Endothelial cell of umbilical vein (primary cell): ENCODE data around the gene CRYGN. TPM values are rescaled to one million over a fixed set of nuclear protein-coding genes. Genes with fewer than 3 reads are reported as not detected.

Source experiments
- BruUV-seq: library from RNA; stranded (reverse); fragments of 400-500 nt; replicated peaks from 2 replicates; lab custom pipeline; 2021; lab: Mats Ljungman, UMichigan
- CTCF ChIA-PET: fragments of 300-600, 350-600 bp; sonication (Branson Sonifier 250); formaldehyde crosslinking; loops from one replicate; lab custom pipeline; 2021; ENCODE audit warnings: antibody characterized with exemption, inconsistent platforms; lab: Charles Lee
- POLR2A ChIA-PET: fragments of 300-600, 350-600 bp; sonication (Branson Sonifier 250); formaldehyde crosslinking; loops from one replicate; lab custom pipeline; 2021; ENCODE audit warnings: antibody characterized with exemption, inconsistent platforms; lab: Charles Lee
- DNase-seq: peaks from one replicate; pipeline ENCODE4 v3.0.0-alpha.2; 2011; ENCODE audit warnings: low read depth, low spot score
- FAIRE-seq: peaks from 2 replicates; lab custom pipeline; 2011; peaks lifted over from hg19 to GRCh38; lab: Jason Lieb, UNC
- H2AFZ ChIP-seq: 2 replicates; pipeline ENCODE4 v1.6.0; 2012; ENCODE audit warnings: low read depth, low read length, control low read depth, inconsistent platforms
- H3K27ac ChIP-seq: 2 replicates; pipeline ENCODE4 v1.5.1; 2011; ENCODE audit warnings: low read depth, mild to moderate bottlenecking, control low read depth, low read length, moderate library complexity; ENCODE audit not compliant: insufficient read depth
- H3K27me3 ChIP-seq, 2 experiments: 2 replicates each; pipeline versions ENCODE4 v1.6.0 to v1.6.1; 2011; ENCODE audit warnings: low read length in 2 of 2, mixed read lengths in 1 of 2; ENCODE audit not compliant: control insufficient read depth in 2 of 2, insufficient read depth in 2 of 2
- H3K36me3 ChIP-seq, 2 experiments: 2 replicates in 1 of 2; 3 replicates in 1 of 2; pipeline ENCODE4 v1.5.1; 2011; ENCODE audit warnings: low read length in 2 of 2, mild to moderate bottlenecking in 1 of 2, moderate library complexity in 1 of 2; ENCODE audit not compliant: control insufficient read depth in 2 of 2, insufficient read depth in 2 of 2; ENCODE audit errors: extremely low read depth in 1 of 2
- H3K4me1 ChIP-seq: 3 replicates; pipeline ENCODE4 v1.5.1; 2011; ENCODE audit warnings: mild to moderate bottlenecking, low read length; ENCODE audit not compliant: control insufficient read depth, insufficient read depth; ENCODE audit errors: extremely low read depth
- H3K4me2 ChIP-seq: 2 replicates; pipeline ENCODE4 v1.6.1; 2011; ENCODE audit warnings: low read length, control low read depth, mixed read lengths; ENCODE audit not compliant: insufficient read depth
- H3K4me3 ChIP-seq, 3 experiments: fragments of 200-600 bp in 1 of 3; sonication (generic), shearing (Covaris generic) in 1 of 3; replicated peaks in 1 of 3; 2 replicates each; pipeline ENCODE4 v1.5.1; 2011 to 2016; ENCODE audit warnings: control low read depth in 3 of 3, low read length in 3 of 3, mild to moderate bottlenecking in 2 of 3, inconsistent platforms in 1 of 3, low read depth in 1 of 3, moderate library complexity in 1 of 3; ENCODE audit not compliant: insufficient read depth in 1 of 3
- H3K79me2 ChIP-seq: 2 replicates; pipeline ENCODE4 v1.6.0; 2012; ENCODE audit warnings: low read length, inconsistent platforms; ENCODE audit not compliant: control insufficient read depth, insufficient read depth
- H3K9ac ChIP-seq: replicated peaks from 2 replicates; pipeline ENCODE3; 2011; ENCODE audit warnings: low read length, control low read depth; ENCODE audit not compliant: insufficient read depth; ENCODE audit errors: extremely low read depth
- H3K9me1 ChIP-seq: replicated peaks from 3 replicates; pipeline ENCODE4 v1.6.0; 2011; ENCODE audit warnings: mild to moderate bottlenecking, low read length; ENCODE audit not compliant: control insufficient read depth, insufficient read depth; ENCODE audit errors: extremely low read depth
- H3K9me3 ChIP-seq: replicated peaks from 2 replicates; pipeline ENCODE4 v1.5.1; 2012; ENCODE audit warnings: low read length, inconsistent platforms; ENCODE audit not compliant: control insufficient read depth, insufficient read depth
- H4K20me1 ChIP-seq: replicated peaks from 2 replicates; pipeline ENCODE3; 2011; ENCODE audit warnings: mild to moderate bottlenecking, low read length; ENCODE audit not compliant: control insufficient read depth, insufficient read depth; ENCODE audit errors: extremely low read depth
- EZH2 ChIP-seq: IDR thresholded peaks from 2 replicates; pipeline ENCODE4 v1.6.1; 2012; ENCODE audit warnings: borderline replicate concordance, low read depth, mild to moderate bottlenecking, moderate library complexity, low read length, inconsistent platforms; ENCODE audit not compliant: severe bottlenecking
- FOS ChIP-seq: IDR thresholded peaks from 2 replicates; pipeline ENCODE4 v1.6.1; 2011; ENCODE audit warnings: mild to moderate bottlenecking, low read length, moderate library complexity, borderline replicate concordance; ENCODE audit not compliant: insufficient read depth
- GATA2 ChIP-seq: IDR thresholded peaks from 2 replicates; pipeline ENCODE4 v1.7.0; 2011; ENCODE audit warnings: low read depth, mild to moderate bottlenecking, moderate library complexity, mixed read lengths, low read length; ENCODE audit not compliant: insufficient read length, insufficient read depth
- JUN ChIP-seq: IDR thresholded peaks from 2 replicates; pipeline ENCODE4 v1.6.1; 2011; ENCODE audit warnings: borderline replicate concordance, low read depth; ENCODE audit not compliant: insufficient read length, insufficient read depth
- MAX ChIP-seq: IDR thresholded peaks from 2 replicates; pipeline ENCODE4 v1.6.1; 2011; ENCODE audit not compliant: insufficient read depth, insufficient read length
- POLR2A ChIP-seq: IDR thresholded peaks from 2 replicates; pipeline ENCODE4 v1.6.1; 2012; ENCODE audit warnings: low read depth, mild to moderate bottlenecking, control low read depth, low read length
- dilution Hi-C: fragments of 300-500 bp; cut with MboI; formaldehyde crosslinking; loops from one replicate; pipeline ENCODE4 v1.15.0; 2019; ENCODE audit warnings: low sequenced_read_pairs; ENCODE audit not compliant: extremely low pct_ligation_motif_present
- intact Hi-C: fragments of 100-400 bp; cut with micrococcal nuclease; formaldehyde crosslinking; loops from one replicate; pipeline ENCODE4 v1.10.0; 2022
- polyA plus RNA-seq, 4 experiments: library from polyadenylated mRNA; depleted of rRNA in 3 of 4; stranded (reverse) in 3 of 4; unstranded in 1 of 4; fragments of >200 nt; gene quantifications; 2 replicates each; pipeline versions ENCODE4 v1.2.1 to v1.2.3, GENCODE V29; 2011 to 2012; ENCODE audit warnings: missing spikeins in 1 of 4
- total RNA-seq: library from RNA; stranded (reverse); gene quantifications from 2 replicates; pipeline ENCODE4 v1.2.3, GENCODE V29; 2021
- TF ChIP-seq, protein P1 (sequence below), 2 donors: IDR thresholded peaks; 1 replicate in 1 of 2; 2 replicates in 1 of 2; pipeline ENCODE4 v1.5.1; 2011; ENCODE audit warnings: low read length in 2 of 2, mild to moderate bottlenecking in 2 of 2, moderate library complexity in 2 of 2, control low read depth in 1 of 2, inconsistent platforms in 1 of 2, low read depth in 1 of 2; ENCODE audit not compliant: insufficient read depth in 1 of 2; ENCODE audit errors: extremely low read depth in 1 of 2

Gene CRYGN
- total and polyA plus RNA-seq, 2 donors (not counting 3 experiments of a cell fraction or from before 2014, with no cell fraction given) = not detected

DNA sequence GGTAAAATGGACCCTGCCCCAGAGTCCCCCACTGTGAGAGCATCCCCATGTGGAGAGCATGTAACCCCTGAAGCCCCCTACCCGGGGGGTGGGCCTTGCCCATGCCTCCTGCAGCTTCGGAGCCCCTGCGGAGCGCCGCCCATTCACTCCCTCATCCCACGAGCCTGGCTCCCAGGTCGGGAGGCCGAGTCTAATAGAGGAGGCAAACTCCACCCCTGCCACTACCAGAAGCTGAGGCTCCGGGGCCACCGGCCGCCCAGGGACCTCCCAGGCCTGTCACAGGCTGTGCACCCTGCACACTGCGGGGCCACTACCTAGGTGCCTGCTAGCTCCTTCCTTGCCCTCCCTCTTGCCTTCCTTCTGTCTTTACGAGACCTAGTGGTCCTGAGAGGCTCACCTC, 47.5 kb downstream of the CRYGN start:
- Histone ChIP-seq H3K9me3 (no peaks in the 10 kb centered on the region), H2AFZ (no peak overlapping the region), H3K27me3 (no peaks in the 10 kb centered on the region), H3K9me1 (no peaks in the 10 kb centered on the region), H3K27ac (no peak overlapping the region), H3K79me2 (no peaks in the 10 kb centered on the region), H3K36me3 (no peaks in the 10 kb centered on the region), H4K20me1 (no peaks in the 10 kb centered on the region), H3K4me3 (no peak overlapping the region), H3K4me2 (no peak overlapping the region), H3K4me1 (no peaks in the 10 kb centered on the region), H3K9ac (no peak overlapping the region)
- ChIA-PET POLR2A (no interaction called here), CTCF (no interaction called here)
- BruUV-seq = no TSS peak
- intact Hi-C loops = no loop called here
- dilution Hi-C loops = no loop called here
- FAIRE-seq (no peak), DNase-seq (no peak)
- TF ChIP-seq GATA2 = no peak
- TF ChIP-seq FOS = no peak

- H3K9me1 ChIP-seq = no peaks in the 10 kb centered on the region
- H3K27me3 ChIP-seq = no peaks in the 10 kb centered on the region
- TF ChIP-seq FOS = no peak
- TF ChIP-seq POLR2A = no peak
- no peak for TF ChIP-seq MAX
- TF ChIP-seq, protein P1, sequence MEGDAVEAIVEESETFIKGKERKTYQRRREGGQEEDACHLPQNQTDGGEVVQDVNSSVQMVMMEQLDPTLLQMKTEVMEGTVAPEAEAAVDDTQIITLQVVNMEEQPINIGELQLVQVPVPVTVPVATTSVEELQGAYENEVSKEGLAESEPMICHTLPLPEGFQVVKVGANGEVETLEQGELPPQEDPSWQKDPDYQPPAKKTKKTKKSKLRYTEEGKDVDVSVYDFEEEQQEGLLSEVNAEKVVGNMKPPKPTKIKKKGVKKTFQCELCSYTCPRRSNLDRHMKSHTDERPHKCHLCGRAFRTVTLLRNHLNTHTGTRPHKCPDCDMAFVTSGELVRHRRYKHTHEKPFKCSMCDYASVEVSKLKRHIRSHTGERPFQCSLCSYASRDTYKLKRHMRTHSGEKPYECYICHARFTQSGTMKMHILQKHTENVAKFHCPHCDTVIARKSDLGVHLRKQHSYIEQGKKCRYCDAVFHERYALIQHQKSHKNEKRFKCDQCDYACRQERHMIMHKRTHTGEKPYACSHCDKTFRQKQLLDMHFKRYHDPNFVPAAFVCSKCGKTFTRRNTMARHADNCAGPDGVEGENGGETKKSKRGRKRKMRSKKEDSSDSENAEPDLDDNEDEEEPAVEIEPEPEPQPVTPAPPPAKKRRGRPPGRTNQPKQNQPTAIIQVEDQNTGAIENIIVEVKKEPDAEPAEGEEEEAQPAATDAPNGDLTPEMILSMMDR (IDR thresholded peaks at IDR 0.05; ENCODE audit: extremely low read depth in 1 of 2, insufficient read depth in 1 of 2, low read depth in 1 of 2, low read length in 2 of 2) = no peak
- TF ChIP-seq EZH2 = no peak
- TF ChIP-seq JUN = no peak
- intact Hi-C loops = no loop called here
- no peaks in the 10 kb centered on the region for H3K9me3 ChIP-seq
- H3K4me2 ChIP-seq = no peak overlapping the region
- CTCF ChIA-PET = no interaction called here
- no peak overlapping the region for H2AFZ ChIP-seq
- no peaks in the 10 kb centered on the region for H3K79me2 ChIP-seq
- BruUV-seq = no TSS peak
- POLR2A ChIA-PET = no interaction called here
- H3K9ac ChIP-seq = no peak overlapping the region
- dilution Hi-C loops = no loop called here
- H3K27ac ChIP-seq = no peak overlapping the region
- DNase-seq (no peak), FAIRE-seq (no peak)
- no peaks in the 10 kb centered on the region for H3K36me3 ChIP-seq
- H4K20me1 ChIP-seq = no peaks in the 10 kb centered on the region
- no peak overlapping the region for H3K4me3 ChIP-seq
- H3K4me1 ChIP-seq = no peaks in the 10 kb centered on the region
These were observed 47.9 kb downstream of the CRYGN start for GRCh38 chr7:151392002-151392401.
